ENCODE results near the gene ASTN2.

ASTN2 gene

DNA sequence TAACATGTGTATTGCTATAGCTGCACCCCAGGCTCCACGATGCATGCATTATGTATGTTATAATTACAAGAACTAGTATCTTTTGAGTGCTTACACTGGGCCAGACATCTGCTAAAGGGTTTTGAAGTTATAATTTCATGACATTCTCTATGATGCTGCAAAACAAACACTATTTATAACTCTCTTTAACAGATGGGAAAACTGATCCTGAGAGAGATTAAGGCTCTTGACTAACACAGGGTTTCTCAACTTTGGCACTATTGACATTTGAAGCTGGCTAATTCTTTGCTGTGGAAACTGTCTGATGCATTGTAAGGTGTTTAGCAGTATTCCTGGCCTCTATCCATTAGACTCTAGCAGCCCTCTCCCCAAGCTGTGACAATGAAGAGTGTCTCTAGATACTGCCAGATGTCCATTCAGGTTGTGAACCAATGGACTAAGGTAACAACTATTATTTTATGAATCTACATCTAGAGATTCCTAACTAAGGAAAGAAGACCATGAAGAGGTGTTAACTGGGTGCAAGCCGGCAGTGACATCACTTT is 258.6 kb downstream of the ASTN2 start:
- DNase-seq, result no peak

GRCh38 chr9:117153021-117153420 is 261.8 kb downstream of the ASTN2 start:
- DNase-seq, result no peak

DNA sequence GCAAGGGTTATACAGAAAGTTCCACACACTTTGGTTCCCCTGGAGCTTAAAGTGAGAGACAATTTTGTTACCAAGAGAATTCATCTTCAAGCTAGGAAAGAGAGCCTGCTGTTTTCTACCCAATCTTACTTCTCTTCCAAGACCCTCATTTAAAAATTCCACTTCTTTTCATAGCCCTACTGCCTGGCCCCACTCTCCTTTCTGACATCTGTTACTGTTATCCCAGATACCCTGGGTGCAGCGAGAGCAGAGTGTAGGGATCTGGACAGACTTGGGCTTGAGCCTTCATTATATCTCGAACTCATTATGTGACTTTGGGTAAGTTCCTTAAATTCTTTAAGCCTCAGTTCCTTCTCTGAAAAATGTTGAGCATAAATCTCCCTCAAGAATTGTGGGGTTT is 263.1 kb downstream of the ASTN2 start:
- DNase-seq, result no peak

- no peak for DNase-seq
Measured at GRCh38 chr9:117149996-117150395, 264.9 kb downstream of the ASTN2 start.

- DNase-seq, result no peak
Measured at GRCh38 chr9:117145811-117146490, 268.9 kb downstream of the ASTN2 start.

DNA sequence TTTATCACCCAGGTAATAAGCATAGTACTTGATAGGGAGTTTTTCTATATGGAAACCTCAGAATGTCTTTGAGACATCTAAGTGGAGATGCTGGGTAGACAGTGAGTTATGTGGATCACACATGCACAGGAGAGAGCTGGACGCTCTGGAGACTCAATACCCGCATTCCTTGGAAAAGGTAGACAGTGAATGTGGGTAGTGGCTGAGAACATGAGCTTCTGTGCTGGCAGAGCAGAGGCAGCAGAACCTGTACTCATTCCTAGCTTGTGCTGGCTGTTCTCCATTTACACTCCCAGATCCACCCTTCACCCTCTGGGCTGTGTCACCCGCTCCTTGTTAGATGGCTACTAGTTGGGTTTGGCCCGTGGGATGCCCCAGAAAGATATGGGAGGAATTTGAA is 269.8 kb downstream of the ASTN2 start:
- DNase-seq, result no peak

GRCh38 chr9:117138231-117138630 is 276.6 kb downstream of the ASTN2 start:
- DNase-seq, result no peak

DNA sequence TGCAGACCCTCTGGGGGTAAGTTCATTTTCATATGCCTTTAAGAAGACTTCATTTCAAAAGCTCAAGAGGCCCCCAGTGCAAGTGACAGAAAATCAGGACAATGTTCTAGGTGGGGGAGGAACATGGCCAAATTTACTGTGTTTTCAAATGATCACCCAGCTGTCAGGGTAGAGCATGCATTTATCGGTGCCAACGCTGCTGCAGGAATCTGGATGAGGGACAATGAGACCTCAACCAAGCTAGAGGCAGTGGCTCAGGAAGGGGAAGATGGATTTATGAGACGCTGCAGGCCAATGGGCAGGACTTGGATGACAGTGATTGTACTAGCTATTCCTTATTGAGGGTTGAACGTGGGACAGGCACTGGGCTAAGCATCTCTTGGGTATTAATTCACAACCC is 278.4 kb downstream of the ASTN2 start:
- no peak for DNase-seq

DNA sequence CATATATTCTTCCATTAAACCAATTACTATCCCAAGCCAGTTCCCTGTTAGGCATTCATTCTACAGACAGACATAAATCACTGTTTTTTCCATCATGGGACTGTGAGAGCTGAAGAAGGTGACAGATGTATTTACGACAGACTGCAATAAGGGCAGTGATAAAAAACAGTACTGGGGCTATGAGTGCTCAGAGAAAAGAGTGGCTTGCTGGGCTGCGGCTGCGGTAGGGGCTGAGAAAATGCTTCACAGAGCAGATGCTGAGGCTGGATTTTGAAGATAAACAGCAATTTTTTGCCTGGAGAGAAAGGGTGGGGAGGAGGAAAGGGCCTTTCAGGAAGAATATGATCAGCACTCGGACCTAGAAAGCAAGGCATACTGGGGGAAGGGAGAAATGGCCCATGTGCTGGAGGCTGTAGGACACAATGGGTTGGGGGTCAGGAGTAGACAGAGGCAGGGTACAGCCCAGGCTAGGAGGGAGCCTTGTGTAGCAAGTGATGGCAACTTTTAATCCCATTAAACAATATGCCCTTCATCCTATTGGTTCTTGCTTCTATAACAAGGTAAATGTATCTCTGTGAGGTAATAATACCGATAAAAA is 279.3 kb downstream of the ASTN2 start:
- no peak for DNase-seq

GRCh38 chr9:117134826-117135500 is 279.9 kb downstream of the ASTN2 start:
- no peak for DNase-seq

- DNase-seq, result no peak
Measured at GRCh38 chr9:117126871-117127270, 288.0 kb downstream of the ASTN2 start.

- no peak for DNase-seq
Measured at GRCh38 chr9:117125531-117125930, 289.3 kb downstream of the ASTN2 start.

GRCh38 chr9:117123729-117124128 is 291.1 kb downstream of the ASTN2 start:
- no peak for DNase-seq

DNA sequence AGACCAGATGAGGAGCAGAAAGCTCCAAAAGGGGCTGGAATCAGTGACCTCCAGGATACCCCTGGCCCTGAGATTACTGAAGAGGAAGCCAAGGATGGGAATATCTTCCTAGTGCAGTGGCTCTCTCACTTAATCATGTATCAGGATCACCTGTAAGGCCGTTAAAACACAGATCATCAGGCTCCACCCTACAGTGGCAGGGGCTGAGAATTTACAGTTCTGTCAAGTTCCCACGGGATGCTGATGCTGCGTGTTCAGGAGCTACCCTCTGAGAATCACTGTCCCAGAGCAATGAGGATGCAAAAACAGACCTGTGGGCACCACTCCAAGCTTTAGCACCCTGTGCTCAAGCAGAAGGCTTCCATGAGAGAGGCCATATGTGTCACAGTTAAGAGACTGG is 291.9 kb downstream of the ASTN2 start:
- DNase-seq, result no peak

DNA sequence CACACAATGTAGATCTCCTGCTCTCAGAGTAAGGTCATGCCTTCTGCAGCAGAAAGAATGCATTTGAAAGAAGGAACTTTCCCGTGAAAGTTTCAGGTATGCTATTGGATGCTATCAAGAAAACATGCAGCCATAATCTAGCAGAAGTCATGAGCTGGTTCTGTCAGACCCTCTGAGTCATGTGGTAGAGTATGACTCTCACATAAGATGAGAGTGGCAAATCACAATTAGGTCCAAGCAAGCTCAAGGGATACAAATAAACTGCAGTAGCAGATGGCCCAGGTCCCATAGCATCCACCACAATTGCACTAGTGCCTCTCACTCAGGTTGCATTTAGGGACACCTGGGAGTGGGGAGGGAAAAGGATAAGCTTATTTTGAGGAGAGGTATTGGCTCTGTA is 292.8 kb downstream of the ASTN2 start:
- no peak for DNase-seq

DNA sequence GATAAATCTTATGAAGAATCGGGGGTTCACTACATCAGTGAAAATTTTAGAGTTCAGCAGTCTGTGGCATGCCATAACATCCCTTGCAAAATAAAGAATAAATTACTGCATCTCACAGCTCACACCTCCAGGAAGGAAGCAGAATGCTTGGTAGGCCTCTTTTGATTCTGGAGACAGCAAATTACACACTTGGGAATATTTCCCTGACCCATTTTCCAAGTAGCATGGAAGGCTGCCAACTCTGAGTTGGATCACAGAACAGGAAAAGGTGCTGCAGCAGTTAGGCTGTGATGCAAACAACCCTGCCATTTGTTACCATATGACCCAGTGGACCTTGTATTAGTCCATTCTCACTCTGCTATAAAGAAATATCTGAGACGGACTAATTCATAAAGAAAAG is 293.5 kb downstream of the ASTN2 start:
- no peak for DNase-seq

DNA sequence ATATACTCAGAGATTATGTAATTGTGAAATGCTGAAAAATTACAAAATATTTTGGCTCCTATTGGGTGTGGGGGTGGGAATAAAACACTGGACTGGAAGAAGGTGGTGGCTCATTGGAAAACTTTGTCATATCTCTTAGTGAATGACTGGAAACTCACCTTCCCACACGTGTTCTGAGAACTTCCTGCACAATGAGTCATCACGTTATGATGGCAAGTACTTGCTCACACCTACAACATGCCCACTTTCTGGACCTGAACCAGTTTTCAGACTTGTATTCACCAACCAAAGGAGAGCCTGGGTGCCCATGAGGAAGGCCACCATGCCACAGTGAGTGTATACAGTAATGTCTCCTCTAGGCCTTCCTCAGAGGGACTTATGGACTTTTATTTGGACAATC is 294.8 kb downstream of the ASTN2 start:
- no peak for DNase-seq

- no peak for DNase-seq
Measured at GRCh38 chr9:117116084-117116483, 298.8 kb downstream of the ASTN2 start.

DNA sequence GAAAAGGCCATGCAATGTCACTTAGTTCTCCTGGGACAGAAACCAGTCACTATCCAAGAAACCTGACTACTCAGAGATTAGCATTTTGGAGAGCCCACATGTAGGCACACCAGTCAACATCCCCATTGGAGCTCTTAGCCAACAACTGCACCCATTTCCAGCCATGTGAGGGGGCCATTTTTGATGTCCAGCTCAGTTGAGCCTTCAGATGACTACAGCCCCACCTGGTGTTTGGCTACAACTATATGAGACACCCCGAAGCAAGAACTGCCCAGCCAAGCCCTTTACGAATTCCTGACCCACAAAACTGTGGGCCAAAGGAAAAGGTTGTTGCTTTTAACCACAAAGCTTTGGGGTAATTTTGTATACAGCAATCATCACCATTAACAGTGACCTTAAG is 300.1 kb downstream of the ASTN2 start:
- no peak for DNase-seq

DNA sequence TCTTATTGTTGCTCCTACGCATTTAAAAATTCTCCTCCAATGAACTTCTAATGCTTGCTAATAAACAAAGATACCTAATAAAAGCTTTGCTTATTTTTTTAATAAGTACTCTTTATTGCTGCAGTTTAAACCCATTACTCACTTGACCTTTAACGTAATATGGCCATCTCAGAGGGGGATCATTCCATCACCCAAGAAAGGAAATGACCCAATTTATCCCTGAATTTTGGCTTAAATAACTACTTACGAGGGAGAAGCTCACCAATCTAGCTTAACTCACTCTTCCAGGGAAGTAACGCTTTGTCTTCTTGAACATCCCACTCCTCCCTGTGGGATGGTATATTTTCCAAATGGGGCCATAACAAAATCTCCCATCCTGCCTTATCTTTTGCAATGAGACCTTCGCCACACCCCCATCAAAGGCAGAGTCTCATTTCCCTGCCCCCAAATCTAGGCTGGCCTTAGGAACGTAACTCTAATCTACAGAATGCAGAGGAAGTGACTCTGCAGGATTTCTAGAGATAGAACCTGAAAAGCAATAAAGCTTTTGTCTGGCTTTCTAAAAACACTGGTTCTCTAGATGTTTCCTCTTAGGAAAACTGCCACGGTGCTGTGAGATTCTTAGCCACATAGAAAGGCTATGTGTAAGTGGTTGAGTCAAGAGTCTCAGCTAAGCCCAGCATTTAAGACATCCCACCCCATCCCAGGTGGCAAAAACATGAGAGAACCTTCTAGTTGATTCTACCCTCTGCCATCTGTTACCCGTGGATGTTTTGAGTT is 310.0 kb downstream of the ASTN2 start:
- DNase-seq, result no peak

- no peak for DNase-seq
Measured at GRCh38 chr9:117104206-117104605, 310.7 kb downstream of the ASTN2 start.

DNA sequence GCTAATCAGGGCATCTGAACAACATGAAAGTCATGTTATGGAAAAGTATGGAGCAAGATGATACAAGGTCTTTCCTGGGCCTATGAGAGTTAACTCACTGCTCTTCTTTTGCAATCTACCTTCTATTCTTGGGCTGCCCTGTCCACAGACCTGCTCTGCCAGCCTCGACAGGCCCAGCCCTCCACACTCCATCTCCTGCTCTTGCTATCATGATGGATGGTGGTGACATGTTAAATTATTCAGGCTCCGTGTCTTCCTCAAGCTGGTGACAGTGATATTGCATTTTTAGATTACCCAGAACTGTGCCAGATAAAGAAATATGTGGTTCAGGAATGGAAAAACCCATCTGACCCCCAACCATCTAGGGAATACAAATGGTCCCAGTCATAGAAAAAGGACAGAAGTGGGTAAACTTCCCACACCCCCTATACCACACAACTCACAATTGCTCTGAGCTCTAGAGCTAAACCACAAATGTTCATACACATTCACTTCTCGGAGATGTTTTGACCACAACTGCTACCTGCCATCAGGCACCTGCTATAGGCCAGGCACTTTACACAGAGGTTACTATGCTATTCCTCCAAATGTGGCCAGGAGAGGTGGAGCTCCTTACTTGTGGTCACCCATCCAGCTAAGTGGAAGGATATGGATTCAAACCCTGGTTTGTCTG is 311.3 kb downstream of the ASTN2 start:
- DNase-seq, result no peak

GRCh38 chr9:117101008-117101407 is 313.8 kb downstream of the ASTN2 start:
- DNase-seq, result no peak
